K562 (cell line): ENCODE measurements around the gene RHBDD1. TPM values are rescaled to one million over a fixed set of nuclear protein-coding genes. Genes with fewer than 3 reads are reported as not detected.

Experiments
- ATAC-seq: fragments of 200-7000 bp; cut with Tn5 transposase; 3 replicates; pipeline ENCODE4 v1.9.1; 2020; ENCODE audit warnings: moderate library complexity
- BruUV-seq: library from RNA; stranded (reverse); fragments of 400-500 nt; replicated peaks from 2 replicates; lab custom pipeline; 2021; lab: Mats Ljungman, UMichigan
- CTCF ChIA-PET: fragments of 300-600 bp; formaldehyde crosslinking; extraction: SDS; loops from one replicate; lab custom pipeline; 2021; ENCODE audit warnings: low intra/inter-chr PET ratio; lab: Yijun Ruan, JAX
- POLR2A ChIA-PET: fragments of 300-600, 350-650 bp; sonication (Branson Sonifier 250); formaldehyde crosslinking; extraction: SDS; loops from one replicate; lab custom pipeline; 2021; ENCODE audit warnings: antibody characterized with exemption, inconsistent platforms; lab: Yijun Ruan, JAX
- DNase-seq, 4 experiments: peaks; one replicate each; pipeline versions ENCODE4 v3.0.0 to v3.0.0-alpha.2; 2011 to 2018; ENCODE audit warnings: low spot score in 3 of 4, mixed read lengths in 3 of 4; ENCODE audit errors: extremely low read depth in 1 of 4
- FAIRE-seq: peaks from 2 replicates; lab custom pipeline; 2011; peaks lifted over from hg19 to GRCh38; lab: Jason Lieb, UNC
- H2AFZ ChIP-seq: 2 replicates; pipeline ENCODE4 v1.6.0; 2011; ENCODE audit warnings: low read depth, low read length, control low read depth, inconsistent platforms
- H3K27ac ChIP-seq: fragments of 200-600 bp; 3 replicates; pipeline ENCODE4 v1.8.0; 2011; ENCODE audit warnings: low read depth, mild to moderate bottlenecking, control low read depth, inconsistent platforms, low read length, moderate library complexity, mixed read lengths; ENCODE audit errors: extremely low read depth
- H3K27me3 ChIP-seq, 2 experiments: fragments of 300-600 bp in 1 of 2; 2 replicates in 1 of 2; 3 replicates in 1 of 2; pipeline versions ENCODE4 v1.6.0 to v1.8.0; 2011; ENCODE audit warnings: inconsistent platforms in 2 of 2, low read length in 2 of 2, mild to moderate bottlenecking in 1 of 2, mixed read lengths in 1 of 2, moderate library complexity in 1 of 2; ENCODE audit not compliant: control insufficient read depth in 2 of 2, insufficient read depth in 2 of 2
- H3K36me3 ChIP-seq: fragments of 300-600 bp; 3 replicates; pipeline ENCODE4 v1.8.0; 2011; ENCODE audit warnings: mild to moderate bottlenecking, low read length, inconsistent platforms; ENCODE audit not compliant: control insufficient read depth, insufficient read depth
- H3K4me1 ChIP-seq, 2 experiments: fragments of 200-600 bp in 1 of 2; replicated peaks in 1 of 2; 2 replicates in 1 of 2; 3 replicates in 1 of 2; pipeline versions ENCODE4 v1.5.1 to v1.8.0; 2011; ENCODE audit warnings: inconsistent platforms in 2 of 2, low read length in 2 of 2, mild to moderate bottlenecking in 1 of 2, mixed read lengths in 1 of 2, moderate library complexity in 1 of 2; ENCODE audit not compliant: control insufficient read depth in 2 of 2, insufficient read depth in 2 of 2
- H3K4me2 ChIP-seq: 2 replicates; pipeline ENCODE4 v1.6.1; 2011; ENCODE audit warnings: low read length, control low read depth, inconsistent platforms, mixed read lengths; ENCODE audit not compliant: insufficient read depth
- H3K4me3 ChIP-seq: fragments of 200-600 bp; sonication (generic), shearing (Covaris generic); 2 replicates; pipeline ENCODE4 v1.5.1; 2016; ENCODE audit warnings: control low read depth, inconsistent platforms
- H3K79me2 ChIP-seq: fragments of 200-600 bp; 3 replicates; pipeline ENCODE4 v1.8.0; 2011; ENCODE audit warnings: low read length, inconsistent platforms; ENCODE audit not compliant: control insufficient read depth, insufficient read depth
- H3K9ac ChIP-seq, 2 experiments: 2 replicates each; pipeline versions ENCODE4 v1.6.0 to v1.6.1; 2011; ENCODE audit warnings: low read depth in 2 of 2, low read length in 2 of 2, control low read depth in 1 of 2, inconsistent platforms in 1 of 2, mild to moderate bottlenecking in 1 of 2, mixed read lengths in 1 of 2; ENCODE audit not compliant: insufficient read depth in 1 of 2
- H3K9me1 ChIP-seq: one replicate; pipeline ENCODE4 v1.6.0; 2011; ENCODE audit warnings: inconsistent platforms, mild to moderate bottlenecking, low read length, moderate library complexity; ENCODE audit not compliant: control insufficient read depth, insufficient read depth
- H3K9me3 ChIP-seq: replicated peaks from 2 replicates; pipeline ENCODE4 v1.5.1; 2011; ENCODE audit warnings: low read depth, low read length, inconsistent platforms; ENCODE audit not compliant: control insufficient read depth, insufficient read depth
- H4K20me1 ChIP-seq: replicated peaks from 2 replicates; pipeline ENCODE4 v1.6.1; 2011; ENCODE audit warnings: low read length, inconsistent platforms, mixed read lengths; ENCODE audit not compliant: control insufficient read depth, insufficient read depth
- BCOR ChIP-seq: fragments of 450-650 bp; IDR thresholded peaks from 2 replicates; pipeline ENCODE4 v1.6.1; 2016
- BHLHE40 ChIP-seq: IDR thresholded peaks from 2 replicates; pipeline ENCODE4 v1.6.1; 2011; ENCODE audit warnings: low read length, improper control_type of control experiment
- RB1 ChIP-seq: fragments of 450-650 bp; IDR thresholded peaks from 2 replicates; pipeline ENCODE4 v1.6.1; 2017; ENCODE audit warnings: low read depth, mild to moderate bottlenecking
- SIN3B ChIP-seq: fragments of 450-650 bp; IDR thresholded peaks from 2 replicates; pipeline ENCODE4 v1.6.1; 2017; ENCODE audit warnings: low read depth, mild to moderate bottlenecking, moderate library complexity
- SMARCB1 ChIP-seq: IDR thresholded peaks from 2 replicates; pipeline ENCODE4 v1.6.1; 2011; ENCODE audit warnings: improper control_type of control experiment, low read depth; ENCODE audit not compliant: insufficient read length
- ZFP1 ChIP-seq: fragments of 450-650 bp; formaldehyde crosslinking; IDR thresholded peaks from 2 replicates; pipeline ENCODE4 v1.4.0; 2020; ENCODE audit warnings: mild to moderate bottlenecking, mixed read lengths
- WGBS: fragments of 100-300 bp; shearing (Covaris generic); methylation state at CpG from one replicate; pipeline ENCODE4 v1.1.6; 2016; ENCODE audit warnings: low coverage, mixed read lengths; ENCODE audit not compliant: insufficient coverage; ENCODE audit errors: missing lambda C conversion rate; 5-methylcytosine and 5-hydroxymethylcytosine counted together
- in situ Hi-C: fragments of 300-500 bp; cut with MboI; formaldehyde crosslinking; loops from 4 replicates; pipeline ENCODE4 v1.15.0; 2018; ENCODE audit warnings: inconsistent platforms, mixed read lengths
- intact Hi-C: fragments of 100-400 bp; cut with micrococcal nuclease; formaldehyde crosslinking; loops from 2 replicates; pipeline ENCODE4 v1.14.2; 2022
- polyA plus RNA-seq, 8 experiments: library from polyadenylated mRNA; depleted of rRNA in 4 of 8; stranded (reverse) in 5 of 8; unstranded in 3 of 8; fragments of >200 nt; fragmentation: Nextera tagmentation in 2 of 8; fragmentation: Illumina TruSeq in 1 of 8; extraction: Ambion mirVana in 2 of 8; extraction: Trizol in 1 of 8; gene quantifications; 2 replicates each; pipeline versions ENCODE4 v1.2.1 to v1.2.3, GENCODE V29; 2011 to 2014; ENCODE audit warnings: inconsistent platforms in 1 of 8, missing spikeins in 1 of 8
- total RNA-seq, 7 experiments: library from RNA; depleted of rRNA in 6 of 7; stranded (reverse); fragments of >200 nt in 6 of 7; fragmentation: Illumina TruSeq in 2 of 7; extraction: Trizol in 2 of 7; gene quantifications; 2 replicates each; pipeline versions ENCODE4 v1.2.1 to v1.2.3, GENCODE V29; 2011 to 2021; ENCODE audit warnings: low replicate concordance in 1 of 7
- TF ChIP-seq, protein P1 (sequence below): fragments of 200-800 bp; sonication (Bioruptor generic); IDR thresholded peaks from 2 replicates; pipeline ENCODE4 v1.6.1; 2017; ENCODE audit warnings: missing genetic modification characterization, missing compliant biosample characterization
- TF ChIP-seq, protein P2 (sequence below), 2 experiments: fragments of 450-650 bp; formaldehyde crosslinking in 1 of 2; IDR thresholded peaks; 2 replicates each; pipeline versions ENCODE4 v1.4.0 to v1.6.1; 2014 to 2020; ENCODE audit warnings: mild to moderate bottlenecking in 2 of 2, borderline replicate concordance in 1 of 2, low read depth in 1 of 2

The RHBDD1 gene
- total and polyA plus RNA-seq, 9 of the 15 experiments (the other 6 are each of a cell fraction or from before 2014, with no cell fraction given) = 4.8 to 34.8 (median 15.6) TPM

DNA sequence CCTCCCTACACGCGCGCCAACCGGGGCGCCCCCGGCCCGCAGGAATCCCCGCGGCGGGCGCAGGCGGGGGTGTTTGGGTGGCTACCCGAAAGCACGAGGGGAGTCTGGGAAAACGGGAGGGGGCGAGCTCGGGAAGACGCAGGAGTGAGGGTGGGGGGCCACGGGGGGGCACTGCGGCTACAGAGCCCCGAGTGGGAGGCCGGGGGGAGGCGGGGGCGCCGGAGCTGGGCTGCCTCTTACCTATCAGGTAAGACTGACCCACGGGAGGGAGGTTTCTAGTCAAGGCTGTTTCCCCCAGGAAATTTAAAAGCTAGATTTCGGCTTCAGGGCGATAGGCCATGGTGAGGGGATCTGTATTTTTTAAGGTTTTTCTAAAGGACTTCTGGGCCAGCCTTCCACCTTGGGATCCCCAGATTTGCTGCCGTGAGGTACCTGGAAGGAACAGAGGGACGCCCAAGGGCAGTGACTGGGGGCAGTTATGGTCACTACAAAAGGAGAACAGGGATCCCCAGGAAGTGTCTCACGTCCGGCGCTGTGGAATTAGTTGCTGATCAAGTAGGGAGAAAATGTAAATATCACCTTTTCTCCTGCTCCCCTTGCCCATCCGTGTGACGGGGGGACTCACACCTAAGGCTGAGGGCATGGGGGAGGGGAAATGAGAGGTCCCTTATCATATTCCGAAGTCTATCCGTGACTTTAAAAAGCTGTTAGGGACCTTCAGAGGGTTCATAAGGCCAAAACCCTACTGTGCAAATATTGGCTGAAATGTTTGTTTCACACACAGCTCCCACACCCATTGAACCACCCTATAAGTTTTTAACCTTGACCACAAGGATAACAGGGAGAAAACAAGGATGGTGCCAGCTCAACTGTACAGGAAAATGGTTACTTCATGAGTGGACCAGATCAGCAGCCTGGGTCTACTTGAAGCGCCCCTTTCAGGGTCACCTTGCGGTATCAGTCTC is 35.6 kb upstream of the RHBDD1 start:
- CTCF ChIA-PET = interaction anchor here (0.9 kb wide), 1 partner anchor 1131 kb away, joined by 3 read pairs; no protein-coding TSS in a partner anchor
- TF ChIP-seq BCOR = no peak
- no peak for TF ChIP-seq SIN3B
- TF ChIP-seq, protein P1, sequence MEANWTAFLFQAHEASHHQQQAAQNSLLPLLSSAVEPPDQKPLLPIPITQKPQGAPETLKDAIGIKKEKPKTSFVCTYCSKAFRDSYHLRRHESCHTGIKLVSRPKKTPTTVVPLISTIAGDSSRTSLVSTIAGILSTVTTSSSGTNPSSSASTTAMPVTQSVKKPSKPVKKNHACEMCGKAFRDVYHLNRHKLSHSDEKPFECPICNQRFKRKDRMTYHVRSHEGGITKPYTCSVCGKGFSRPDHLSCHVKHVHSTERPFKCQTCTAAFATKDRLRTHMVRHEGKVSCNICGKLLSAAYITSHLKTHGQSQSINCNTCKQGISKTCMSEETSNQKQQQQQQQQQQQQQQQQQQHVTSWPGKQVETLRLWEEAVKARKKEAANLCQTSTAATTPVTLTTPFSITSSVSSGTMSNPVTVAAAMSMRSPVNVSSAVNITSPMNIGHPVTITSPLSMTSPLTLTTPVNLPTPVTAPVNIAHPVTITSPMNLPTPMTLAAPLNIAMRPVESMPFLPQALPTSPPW (CRISPR knock-in tag) = 0 out of 2 replicates have a peak, but pooled peaks have one; percentile 9
- TF ChIP-seq SMARCB1 = no peak
- no peak for TF ChIP-seq BHLHE40
- no peak for TF ChIP-seq ZFP1
- TF ChIP-seq RB1 = 0 out of 2 replicates have a peak, but pooled peaks have one; percentile 39
- TF ChIP-seq, protein P2, sequence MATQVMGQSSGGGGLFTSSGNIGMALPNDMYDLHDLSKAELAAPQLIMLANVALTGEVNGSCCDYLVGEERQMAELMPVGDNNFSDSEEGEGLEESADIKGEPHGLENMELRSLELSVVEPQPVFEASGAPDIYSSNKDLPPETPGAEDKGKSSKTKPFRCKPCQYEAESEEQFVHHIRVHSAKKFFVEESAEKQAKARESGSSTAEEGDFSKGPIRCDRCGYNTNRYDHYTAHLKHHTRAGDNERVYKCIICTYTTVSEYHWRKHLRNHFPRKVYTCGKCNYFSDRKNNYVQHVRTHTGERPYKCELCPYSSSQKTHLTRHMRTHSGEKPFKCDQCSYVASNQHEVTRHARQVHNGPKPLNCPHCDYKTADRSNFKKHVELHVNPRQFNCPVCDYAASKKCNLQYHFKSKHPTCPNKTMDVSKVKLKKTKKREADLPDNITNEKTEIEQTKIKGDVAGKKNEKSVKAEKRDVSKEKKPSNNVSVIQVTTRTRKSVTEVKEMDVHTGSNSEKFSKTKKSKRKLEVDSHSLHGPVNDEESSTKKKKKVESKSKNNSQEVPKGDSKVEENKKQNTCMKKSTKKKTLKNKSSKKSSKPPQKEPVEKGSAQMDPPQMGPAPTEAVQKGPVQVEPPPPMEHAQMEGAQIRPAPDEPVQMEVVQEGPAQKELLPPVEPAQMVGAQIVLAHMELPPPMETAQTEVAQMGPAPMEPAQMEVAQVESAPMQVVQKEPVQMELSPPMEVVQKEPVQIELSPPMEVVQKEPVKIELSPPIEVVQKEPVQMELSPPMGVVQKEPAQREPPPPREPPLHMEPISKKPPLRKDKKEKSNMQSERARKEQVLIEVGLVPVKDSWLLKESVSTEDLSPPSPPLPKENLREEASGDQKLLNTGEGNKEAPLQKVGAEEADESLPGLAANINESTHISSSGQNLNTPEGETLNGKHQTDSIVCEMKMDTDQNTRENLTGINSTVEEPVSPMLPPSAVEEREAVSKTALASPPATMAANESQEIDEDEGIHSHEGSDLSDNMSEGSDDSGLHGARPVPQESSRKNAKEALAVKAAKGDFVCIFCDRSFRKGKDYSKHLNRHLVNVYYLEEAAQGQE (IDR thresholded peaks at IDR 0.05; ENCODE audit: borderline replicate concordance) = 0 out of 2 replicates have a peak, but pooled peaks have one; percentile 2
- TF ChIP-seq, protein P2 (CRISPR knock-in tag; IDR thresholded peaks at IDR 0.05; ENCODE audit: low read depth) = no peak
- ATAC-seq = peak; percentile 33
- H2AFZ ChIP-seq = peak overlapping the region; percentile 68
- POLR2A ChIA-PET = no interaction called here
- H3K27me3 ChIP-seq = peaks cover 0 to 5% of the 10 kb centered on the region in 2 experiments; a peak in 1 of 5 replicates
- H3K79me2 ChIP-seq = no peaks in the 10 kb centered on the region
- H3K4me2 ChIP-seq = peak overlapping the region; percentile 46
- no peak for DNase-seq
- H4K20me1 ChIP-seq = no peaks in the 10 kb centered on the region
- no peak overlapping the region for H3K27ac ChIP-seq
- no peaks in the 10 kb centered on the region for H3K9me3 ChIP-seq
- H3K4me3 ChIP-seq = peak overlapping the region; percentile 43
- intact Hi-C loops (no loop called here), in situ Hi-C loops (loop anchor here (10.0 to 25.0 kb wide), 2 partner anchors 565 to 1138 kb away; no protein-coding TSS in a partner anchor)
- no peaks in the 10 kb centered on the region for H3K36me3 ChIP-seq
- H3K9ac ChIP-seq = peak overlapping the region in 1 of 2 experiments; percentile 74; a peak in 2 of 4 replicates
- no TSS peak for BruUV-seq
- no peak for FAIRE-seq
- H3K4me1 ChIP-seq = peaks cover 0 to 26% of the 10 kb centered on the region in 2 experiments; a peak in 2 of 5 replicates
- 45% methylated on average over 14 of the region's 39 CpGs for WGBS
- H3K9me1 ChIP-seq = no peaks in the 10 kb centered on the region
